Osteoblast (primary cell): ENCODE measurements around the gene CDKN2A. TPM values are rescaled to one million over a fixed set of nuclear protein-coding genes. Genes with fewer than 3 reads are reported as not detected.

Experiments
- DNase-seq: peaks from one replicate; pipeline ENCODE4 v3.0.0; 2011; ENCODE audit warnings: low spot score, mixed read lengths; ENCODE audit not compliant: insufficient read length; ENCODE audit errors: missing footprints
- H2AFZ ChIP-seq: 2 replicates; pipeline ENCODE4 v1.6.0; 2011; ENCODE audit warnings: mild to moderate bottlenecking, low read length
- H3K27ac ChIP-seq: 2 replicates; pipeline ENCODE4 v1.5.1; 2011; ENCODE audit warnings: mild to moderate bottlenecking, low read depth, low read length, moderate library complexity
- H3K27me3 ChIP-seq: 2 replicates; pipeline ENCODE4 v1.6.0; 2012; ENCODE audit warnings: mild to moderate bottlenecking, control low read depth, inconsistent platforms, low read length, moderate library complexity; ENCODE audit not compliant: insufficient read depth
- H3K36me3 ChIP-seq: 2 replicates; pipeline ENCODE4 v1.5.1; 2011; ENCODE audit warnings: mild to moderate bottlenecking, low read length, control low read depth, moderate library complexity; ENCODE audit not compliant: insufficient read depth
- H3K4me1 ChIP-seq: 2 replicates; pipeline ENCODE4 v1.5.1; 2011; ENCODE audit warnings: mild to moderate bottlenecking, low read length, control low read depth, moderate library complexity; ENCODE audit not compliant: insufficient read depth
- H3K4me2 ChIP-seq: 2 replicates; pipeline ENCODE4 v1.6.0; 2011; ENCODE audit warnings: mild to moderate bottlenecking, low read length; ENCODE audit not compliant: insufficient read depth
- H3K4me3 ChIP-seq: fragments of 200-600 bp; sonication (generic); 3 replicates; pipeline ENCODE4 v1.5.1; 2012; ENCODE audit warnings: mild to moderate bottlenecking, low read length, inconsistent platforms; ENCODE audit not compliant: insufficient read depth
- H3K79me2 ChIP-seq: 2 replicates; pipeline ENCODE4 v1.6.0; 2012; ENCODE audit warnings: mild to moderate bottlenecking, low read length, control low read depth, inconsistent platforms; ENCODE audit not compliant: insufficient read depth
- H3K9me3 ChIP-seq: 2 replicates; pipeline ENCODE4 v1.5.1; 2011; ENCODE audit warnings: low read depth, low read length, control low read depth
- H4K20me1 ChIP-seq: 2 replicates; pipeline ENCODE4 v1.6.0; 2012; ENCODE audit warnings: mild to moderate bottlenecking, low read length, control low read depth; ENCODE audit not compliant: insufficient read depth
- CTCF ChIP-seq: IDR thresholded peaks from 2 replicates; pipeline ENCODE4 v1.5.1; 2011; ENCODE audit warnings: mild to moderate bottlenecking, low read depth, low read length, moderate library complexity; ENCODE audit errors: extremely low read depth
- total RNA-seq: library from RNA; depleted of rRNA; stranded (reverse); fragments of >200 nt; gene quantifications from 2 replicates; pipeline ENCODE4 v1.2.3, GENCODE V29; 2012

The CDKN2A gene
- total RNA-seq, 1 donor, result 37.6 TPM

GRCh38 chr9:21984101-21984500, 10.1 kb downstream of the CDKN2A start:
- Histone ChIP-seq H4K20me1 (no peaks in the 10 kb centered on the region), H2AFZ (no peak overlapping the region), H3K4me1 (peaks cover 8% of the 10 kb centered on the region), H3K79me2 (no peaks in the 10 kb centered on the region), H3K4me3 (no peak overlapping the region), H3K36me3 (no peaks in the 10 kb centered on the region), H3K9me3 (no peaks in the 10 kb centered on the region), H3K27ac (no peak overlapping the region), H3K27me3 (peaks cover 9% of the 10 kb centered on the region), H3K4me2 (no peak overlapping the region)
- no peak for TF ChIP-seq CTCF
- DNase-seq, result no peak

DNA sequence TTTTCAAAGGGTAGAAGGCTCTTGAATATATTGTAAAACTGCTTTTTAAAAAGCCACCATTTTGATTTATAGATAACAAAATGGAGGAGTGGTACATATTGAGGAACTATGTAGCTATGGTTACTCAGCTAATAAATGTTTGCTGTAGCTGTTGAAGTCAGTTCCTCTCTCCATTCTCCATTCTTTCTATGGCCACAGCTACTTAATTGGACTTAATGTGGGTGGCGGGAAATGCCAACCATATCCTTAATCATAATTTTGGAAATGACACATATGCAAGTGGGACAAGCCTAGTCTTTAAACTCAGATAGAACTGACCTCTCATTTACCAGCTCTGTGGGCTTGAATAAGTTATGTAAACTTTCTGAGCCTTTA, 10.6 kb downstream of the CDKN2A start:
- no peak overlapping the region for H2AFZ ChIP-seq
- no peaks in the 10 kb centered on the region for H3K79me2 ChIP-seq
- no peak overlapping the region for H3K4me2 ChIP-seq
- no peak for DNase-seq
- no peaks in the 10 kb centered on the region for H3K9me3 ChIP-seq
- no peak for TF ChIP-seq CTCF
- no peak overlapping the region for H3K27ac ChIP-seq
- peaks cover 8% of the 10 kb centered on the region for H3K4me1 ChIP-seq
- no peak overlapping the region for H3K4me3 ChIP-seq
- no peaks in the 10 kb centered on the region for H3K36me3 ChIP-seq
- no peaks in the 10 kb centered on the region for H4K20me1 ChIP-seq
- peaks cover 14% of the 10 kb centered on the region for H3K27me3 ChIP-seq

- no peaks in the 10 kb centered on the region for H3K9me3 ChIP-seq
- no peaks in the 10 kb centered on the region for H4K20me1 ChIP-seq
- peaks cover 15% of the 10 kb centered on the region for H3K27me3 ChIP-seq
- no peak for DNase-seq
- H3K4me3 ChIP-seq, result no peak overlapping the region
- no peak overlapping the region for H3K4me2 ChIP-seq
- H2AFZ ChIP-seq, result peak overlapping the region; percentile 6
- no peaks in the 10 kb centered on the region for H3K79me2 ChIP-seq
- H3K4me1 ChIP-seq, result peaks cover 7% of the 10 kb centered on the region
- TF ChIP-seq CTCF, result no peak
- no peaks in the 10 kb centered on the region for H3K36me3 ChIP-seq
- no peak overlapping the region for H3K27ac ChIP-seq
Observed at GRCh38 chr9:21982861-21983560, 11.2 kb downstream of the CDKN2A start.

DNA sequence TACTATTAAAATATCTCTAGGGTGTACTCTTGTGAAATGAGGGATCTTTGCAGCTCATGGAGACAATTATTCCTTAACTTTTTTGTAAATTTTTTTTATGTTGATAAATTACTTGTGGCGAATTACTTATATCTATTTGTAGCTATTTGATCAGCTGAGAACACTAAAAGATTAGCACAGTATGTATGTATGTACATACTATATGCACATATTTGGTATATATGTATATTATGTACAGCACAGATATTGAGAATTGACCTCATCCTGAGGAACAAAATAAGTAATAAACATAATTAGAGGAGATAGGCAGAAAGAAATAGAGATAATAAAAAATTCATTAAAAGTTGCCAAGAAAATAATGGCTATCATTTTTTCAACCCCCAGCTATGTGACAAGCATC, 11.8 kb downstream of the CDKN2A start:
- H3K27ac ChIP-seq, result no peak overlapping the region
- no peak for TF ChIP-seq CTCF
- peaks cover under 1% of the 10 kb centered on the region for H3K4me1 ChIP-seq
- H2AFZ ChIP-seq, result no peak overlapping the region
- no peak overlapping the region for H3K4me3 ChIP-seq
- no peak overlapping the region for H3K4me2 ChIP-seq
- no peaks in the 10 kb centered on the region for H3K79me2 ChIP-seq
- no peak for DNase-seq
- no peaks in the 10 kb centered on the region for H3K36me3 ChIP-seq
- no peaks in the 10 kb centered on the region for H4K20me1 ChIP-seq
- H3K27me3 ChIP-seq, result peaks cover 20% of the 10 kb centered on the region
- H3K9me3 ChIP-seq, result no peaks in the 10 kb centered on the region
